ENCODE measurements around the gene GLDC.

The GLDC gene

GRCh38 chr9:6584881-6585597 lies 60.5 kb downstream of the GLDC start:
- Mint-ChIP-seq H3K27me3 (peaks cover 3% of the 10 kb centered on the region), H3K27ac (no peak overlapping the region), H3K4me3 (no peak overlapping the region), H3K9me3 (ENCODE audit: low read depth) (no peaks in the 10 kb centered on the region), H3K36me3 (no peaks in the 10 kb centered on the region), H3K4me1 (ENCODE audit: low read depth) (no peaks in the 10 kb centered on the region)

DNA sequence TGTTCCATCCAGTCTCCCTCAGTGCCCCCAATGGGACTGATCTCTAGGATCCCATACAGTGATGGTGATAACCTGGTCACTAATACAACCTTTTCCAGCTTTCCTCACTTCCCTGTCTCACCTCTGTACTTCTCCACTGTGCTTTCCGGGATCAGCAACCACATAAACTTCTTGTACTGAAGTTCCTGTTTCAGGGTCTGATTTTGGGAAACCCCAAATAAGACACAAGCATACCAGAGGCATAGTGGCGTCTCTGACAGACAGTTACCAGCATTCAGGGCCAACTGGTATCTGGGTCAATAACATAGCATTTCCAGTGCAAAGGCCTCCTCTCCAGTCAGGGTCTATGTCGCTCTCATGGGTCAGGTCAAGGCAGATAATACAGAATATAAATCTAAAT lies 64.3 kb downstream of the GLDC start:
- no peak overlapping the region for H3K27ac Mint-ChIP-seq
- H3K4me3 Mint-ChIP-seq, result no peak overlapping the region
- H3K36me3 Mint-ChIP-seq, result no peaks in the 10 kb centered on the region
- H3K9me3 Mint-ChIP-seq (ENCODE audit: low read depth), result no peaks in the 10 kb centered on the region
- peaks cover 5% of the 10 kb centered on the region for H3K27me3 Mint-ChIP-seq
- no peaks in the 10 kb centered on the region for H3K4me1 Mint-ChIP-seq (ENCODE audit: low read depth)

GRCh38 chr9:6579613-6580012 lies 65.9 kb downstream of the GLDC start:
- no peaks in the 10 kb centered on the region for H3K36me3 Mint-ChIP-seq
- no peak overlapping the region for H3K27ac Mint-ChIP-seq
- no peak overlapping the region for H3K4me3 Mint-ChIP-seq
- H3K4me1 Mint-ChIP-seq (ENCODE audit: low read depth), result no peaks in the 10 kb centered on the region
- no peaks in the 10 kb centered on the region for H3K9me3 Mint-ChIP-seq (ENCODE audit: low read depth)
- peaks cover 5% of the 10 kb centered on the region for H3K27me3 Mint-ChIP-seq

DNA sequence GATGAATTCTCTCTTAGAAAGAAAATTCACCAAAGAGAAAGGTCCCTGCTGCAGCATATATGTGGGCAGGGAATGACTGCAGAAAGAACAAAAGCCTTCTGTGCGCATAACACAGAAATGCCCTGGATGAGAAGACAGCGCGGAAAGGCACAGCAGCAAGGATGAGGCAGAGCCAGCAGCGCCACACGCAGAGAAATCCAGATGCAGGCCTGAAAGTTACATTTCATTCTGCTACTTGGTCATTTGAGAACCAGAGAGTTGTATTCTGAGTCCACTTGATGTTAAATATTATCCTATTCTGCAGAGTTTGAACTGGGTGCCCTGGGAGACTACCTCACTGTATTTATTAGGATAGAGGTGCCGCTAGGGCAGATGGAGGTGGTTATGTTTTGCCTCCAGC lies 68.5 kb downstream of the GLDC start:
- no peaks in the 10 kb centered on the region for H3K4me1 Mint-ChIP-seq (ENCODE audit: low read depth)
- peaks cover 7% of the 10 kb centered on the region for H3K27me3 Mint-ChIP-seq
- H3K27ac Mint-ChIP-seq, result no peak overlapping the region
- H3K4me3 Mint-ChIP-seq, result no peak overlapping the region
- H3K9me3 Mint-ChIP-seq (ENCODE audit: low read depth), result no peaks in the 10 kb centered on the region
- H3K36me3 Mint-ChIP-seq, result no peaks in the 10 kb centered on the region

GRCh38 chr9:6575324-6576034 lies 70.0 kb downstream of the GLDC start:
- Mint-ChIP-seq H3K27ac (no peak overlapping the region), H3K9me3 (ENCODE audit: low read depth) (no peaks in the 10 kb centered on the region)

DNA sequence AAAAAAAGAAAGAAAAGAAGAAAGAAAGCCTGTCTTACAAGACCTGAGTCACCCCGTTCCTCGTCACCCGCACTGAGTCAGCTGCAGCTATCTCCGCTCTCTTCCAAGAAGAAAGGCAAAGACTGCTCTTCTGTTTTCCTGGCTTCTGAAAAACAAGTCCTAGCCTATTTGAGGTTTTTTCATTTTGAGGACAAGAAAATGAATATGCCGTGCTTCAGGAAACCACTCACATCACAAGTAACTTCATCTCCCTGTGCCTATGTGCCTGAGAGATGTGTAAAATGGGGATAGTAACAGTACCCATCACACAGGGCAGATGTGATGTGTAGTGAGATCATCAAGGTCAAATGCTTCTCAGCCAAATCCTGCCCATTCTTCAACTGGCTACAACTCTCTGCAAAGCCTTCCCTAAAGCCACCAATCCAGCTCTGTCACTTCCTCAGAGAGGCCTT lies 78.4 kb downstream of the GLDC start:
- no peaks in the 10 kb centered on the region for H3K36me3 Mint-ChIP-seq
- no peak overlapping the region for H3K4me3 Mint-ChIP-seq
- peaks cover 3% of the 10 kb centered on the region for H3K27me3 Mint-ChIP-seq
- no peak overlapping the region for H3K27ac Mint-ChIP-seq
- no peaks in the 10 kb centered on the region for H3K4me1 Mint-ChIP-seq (ENCODE audit: low read depth)
- H3K9me3 Mint-ChIP-seq (ENCODE audit: low read depth), result no peaks in the 10 kb centered on the region

More at GRCh38 chr9:6575324-6576034, 70.0 kb downstream of the GLDC start:
- H3K4me3 Mint-ChIP-seq, result no peak overlapping the region
- H3K4me1 Mint-ChIP-seq (ENCODE audit: low read depth), result no peaks in the 10 kb centered on the region
- H3K36me3 Mint-ChIP-seq, result no peaks in the 10 kb centered on the region
- H3K27me3 Mint-ChIP-seq, result peaks cover 4% of the 10 kb centered on the region

- Mint-ChIP-seq H3K27me3 (peaks cover 3% of the 10 kb centered on the region), H3K4me3 (no peak overlapping the region), H3K9me3 (ENCODE audit: low read depth) (no peaks in the 10 kb centered on the region), H3K36me3 (no peaks in the 10 kb centered on the region), H3K27ac (no peak overlapping the region), H3K4me1 (ENCODE audit: low read depth) (no peaks in the 10 kb centered on the region)
Observed at GRCh38 chr9:6566409-6567139, 79.0 kb downstream of the GLDC start.

GRCh38 chr9:6565312-6565711 lies 80.2 kb downstream of the GLDC start:
- Mint-ChIP-seq H3K36me3 (no peaks in the 10 kb centered on the region), H3K27me3 (peaks cover 3% of the 10 kb centered on the region), H3K4me3 (no peak overlapping the region), H3K9me3 (ENCODE audit: low read depth) (no peaks in the 10 kb centered on the region), H3K27ac (no peak overlapping the region), H3K4me1 (ENCODE audit: low read depth) (no peaks in the 10 kb centered on the region)

DNA sequence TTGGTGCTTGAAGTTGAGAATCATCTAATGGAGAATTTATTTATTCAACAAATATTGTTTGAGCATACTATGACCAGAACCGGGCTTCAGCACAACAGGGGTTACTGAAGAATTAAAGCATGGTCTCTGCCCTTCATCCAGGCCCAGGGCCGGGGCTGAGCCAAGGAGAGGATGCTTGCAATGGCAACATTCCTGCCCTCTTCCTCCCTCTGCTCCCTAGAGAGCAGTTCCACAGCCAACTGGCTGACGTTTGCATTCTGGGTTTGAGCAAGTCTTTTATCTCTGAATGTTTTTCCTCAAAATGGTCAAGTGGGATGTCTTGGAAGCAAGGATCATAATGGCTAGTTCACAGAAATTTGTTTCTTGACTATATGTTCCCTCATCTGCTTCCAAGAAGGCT lies 80.7 kb downstream of the GLDC start:
- H3K36me3 Mint-ChIP-seq, result no peaks in the 10 kb centered on the region
- H3K27ac Mint-ChIP-seq, result no peak overlapping the region
- H3K9me3 Mint-ChIP-seq (ENCODE audit: low read depth), result no peaks in the 10 kb centered on the region
- H3K27me3 Mint-ChIP-seq, result peaks cover 3% of the 10 kb centered on the region
- no peaks in the 10 kb centered on the region for H3K4me1 Mint-ChIP-seq (ENCODE audit: low read depth)
- no peak overlapping the region for H3K4me3 Mint-ChIP-seq

DNA sequence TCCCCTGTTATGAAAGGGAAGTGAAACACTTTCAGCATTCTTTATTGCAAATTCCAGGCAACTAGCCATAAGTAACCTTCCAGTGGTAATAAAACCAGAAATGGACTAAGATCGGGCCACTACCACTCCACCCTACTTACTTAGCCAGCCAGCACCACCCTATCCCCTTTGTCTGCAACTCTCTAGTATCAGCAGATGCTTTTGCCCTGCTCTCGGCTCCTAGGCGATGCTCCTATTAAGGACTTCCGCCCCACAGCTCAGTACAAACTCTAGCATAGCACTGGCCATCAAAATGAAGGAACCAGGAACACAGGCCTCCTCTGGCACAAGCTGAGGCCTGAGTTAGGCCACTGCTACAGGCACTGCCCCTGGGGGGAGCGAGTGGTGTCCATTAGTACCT lies 81.2 kb downstream of the GLDC start:
- H3K27ac Mint-ChIP-seq, result no peak overlapping the region
- H3K4me1 Mint-ChIP-seq (ENCODE audit: low read depth), result no peaks in the 10 kb centered on the region
- peaks cover 3% of the 10 kb centered on the region for H3K27me3 Mint-ChIP-seq
- no peaks in the 10 kb centered on the region for H3K36me3 Mint-ChIP-seq
- no peaks in the 10 kb centered on the region for H3K9me3 Mint-ChIP-seq (ENCODE audit: low read depth)
- no peak overlapping the region for H3K4me3 Mint-ChIP-seq

- Mint-ChIP-seq H3K27ac (no peak overlapping the region), H3K4me3 (no peak overlapping the region), H3K9me3 (ENCODE audit: low read depth) (no peaks in the 10 kb centered on the region), H3K4me1 (ENCODE audit: low read depth) (no peaks in the 10 kb centered on the region), H3K36me3 (no peaks in the 10 kb centered on the region), H3K27me3 (no peaks in the 10 kb centered on the region)
Observed at GRCh38 chr9:6562871-6563430, 82.6 kb downstream of the GLDC start.

DNA sequence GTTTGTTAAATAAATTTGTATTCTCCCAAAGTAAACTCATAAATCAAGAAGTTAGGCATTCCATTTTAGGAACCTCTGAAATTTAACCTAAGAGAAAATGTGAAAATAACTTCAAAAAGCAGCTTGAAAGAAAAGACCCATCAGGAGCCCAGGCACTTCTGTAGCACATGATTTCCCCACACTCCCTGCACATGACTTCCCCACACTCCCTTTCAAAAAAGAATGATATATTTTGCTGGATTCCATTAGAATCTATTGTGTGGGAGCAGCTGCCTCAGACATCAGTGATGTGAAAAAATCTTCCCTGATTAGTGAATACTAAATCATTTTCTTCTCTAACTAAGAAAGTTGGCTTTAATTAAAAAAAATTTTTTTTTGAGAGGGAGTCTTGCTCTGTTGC lies 83.3 kb downstream of the GLDC start:
- Mint-ChIP-seq H3K27me3 (no peaks in the 10 kb centered on the region), H3K4me1 (ENCODE audit: low read depth) (no peaks in the 10 kb centered on the region), H3K4me3 (no peak overlapping the region), H3K27ac (no peak overlapping the region), H3K9me3 (ENCODE audit: low read depth) (no peaks in the 10 kb centered on the region), H3K36me3 (no peaks in the 10 kb centered on the region)

GRCh38 chr9:6557883-6558616 lies 87.5 kb downstream of the GLDC start:
- Mint-ChIP-seq H3K9me3 (ENCODE audit: low read depth) (no peaks in the 10 kb centered on the region), H3K36me3 (no peaks in the 10 kb centered on the region)

GRCh38 chr9:6553866-6554265 lies 91.7 kb downstream of the GLDC start:
- Mint-ChIP-seq H3K27ac (no peak overlapping the region), H3K9me3 (ENCODE audit: low read depth) (no peaks in the 10 kb centered on the region), H3K4me1 (ENCODE audit: low read depth) (no peaks in the 10 kb centered on the region), H3K27me3 (no peaks in the 10 kb centered on the region), H3K4me3 (no peak overlapping the region), H3K36me3 (no peaks in the 10 kb centered on the region)

More at GRCh38 chr9:6557883-6558616, 87.5 kb downstream of the GLDC start:
- Mint-ChIP-seq H3K27me3 (no peaks in the 10 kb centered on the region), H3K4me3 (no peak overlapping the region), H3K4me1 (ENCODE audit: low read depth) (no peaks in the 10 kb centered on the region), H3K27ac (no peak overlapping the region)
